Upper lobe of left lung (tissue), 4 donors: Measurements from ENCODE around the gene KAZN.

Source experiments
- CTCF ChIP-seq, 6 experiments: fragments of 450-650 bp in 4 of 6; fragments of 200-600 bp in 2 of 6; sonication (generic) in 2 of 6; IDR thresholded peaks; one replicate each; pipeline ENCODE4 v1.5.1; 2016 to 2019; ENCODE audit warnings: antibody characterized with exemption in 6 of 6
- EP300 ChIP-seq, 4 donors: sonication (generic); formaldehyde crosslinking; IDR thresholded peaks; one replicate each; pipeline ENCODE4 v1.5.1; 2017; ENCODE audit warnings: antibody characterized with exemption in 4 of 4, control low read depth in 2 of 4
- POLR2A ChIP-seq, 4 donors: fragments of 450-650 bp; IDR thresholded peaks; one replicate each; pipeline ENCODE4 v1.5.1; 2016 to 2017; ENCODE audit warnings: antibody characterized with exemption in 4 of 4, mild to moderate bottlenecking in 2 of 4
- POLR2AphosphoS5 ChIP-seq, 2 donors: sonication (generic); formaldehyde crosslinking; IDR thresholded peaks; one replicate each; pipeline ENCODE4 v1.5.1; 2017; ENCODE audit warnings: antibody characterized with exemption in 2 of 2

DNA sequence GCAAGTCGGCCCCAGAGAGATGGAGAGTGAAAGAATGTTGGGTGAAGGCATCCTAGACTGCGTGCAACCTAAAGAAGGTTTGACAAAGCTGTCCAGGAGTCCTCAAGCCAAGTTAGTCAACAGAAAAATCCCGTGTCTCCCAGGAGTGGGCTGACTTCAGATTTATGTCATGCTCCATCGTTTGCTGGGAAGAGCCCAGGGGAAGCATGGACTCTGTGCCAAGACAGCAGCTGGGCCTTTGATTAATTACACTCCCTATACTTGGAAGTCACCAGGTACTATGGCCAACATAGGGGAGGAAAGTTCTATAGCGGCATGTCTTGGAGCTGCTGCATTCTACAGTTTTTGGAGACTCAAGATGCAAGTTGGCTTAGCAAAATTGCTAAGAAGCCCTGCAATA, 247.4 kb downstream of the KAZN start:
- TF ChIP-seq CTCF (IDR thresholded peaks at IDR 0.05) (no peak), POLR2A (IDR thresholded peaks at IDR 0.05) (no peak), POLR2AphosphoS5 (IDR thresholded peaks at IDR 0.05) (no peak), EP300 (IDR thresholded peaks at IDR 0.05) (no peak)
